K562 (cell line): Measurements from ENCODE around the gene PTCRA. TPM values are rescaled to one million over a fixed set of nuclear protein-coding genes. Genes with fewer than 3 reads are reported as not detected.
A peak's percentile ranks its signal among the peaks of the same experiment; 100 is the strongest.
"Not testable (repeated sequence)": the region's sequence is repeated elsewhere in the genome, so short reads cannot be mapped to it uniquely, and the experiment has no call there.

Experiments
- ATAC-seq: fragments of 200-7000 bp; cut with Tn5 transposase; 3 replicates; pipeline ENCODE4 v1.9.1; 2020; ENCODE audit warnings: moderate library complexity
- BruUV-seq: library from RNA; stranded (reverse); fragments of 400-500 nt; replicated peaks from 2 replicates; lab custom pipeline; 2021; lab: Mats Ljungman, UMichigan
- CTCF ChIA-PET: fragments of 300-600 bp; formaldehyde crosslinking; extraction: SDS; loops from one replicate; lab custom pipeline; 2021; ENCODE audit warnings: low intra/inter-chr PET ratio; lab: Yijun Ruan, JAX
- POLR2A ChIA-PET: fragments of 300-600, 350-650 bp; sonication (Branson Sonifier 250); formaldehyde crosslinking; extraction: SDS; loops from one replicate; lab custom pipeline; 2021; ENCODE audit warnings: antibody characterized with exemption, inconsistent platforms; lab: Yijun Ruan, JAX
- DNase-seq, 4 experiments: peaks; one replicate each; pipeline versions ENCODE4 v3.0.0 to v3.0.0-alpha.2; 2011 to 2018; ENCODE audit warnings: low spot score in 3 of 4, mixed read lengths in 3 of 4; ENCODE audit errors: extremely low read depth in 1 of 4
- FAIRE-seq: peaks from 2 replicates; lab custom pipeline; 2011; peaks lifted over from hg19 to GRCh38; lab: Jason Lieb, UNC
- H2AFZ ChIP-seq: 2 replicates; pipeline ENCODE4 v1.6.0; 2011; ENCODE audit warnings: low read depth, low read length, control low read depth, inconsistent platforms
- H3K27ac ChIP-seq: fragments of 200-600 bp; 3 replicates; pipeline ENCODE4 v1.8.0; 2011; ENCODE audit warnings: low read depth, mild to moderate bottlenecking, control low read depth, inconsistent platforms, low read length, moderate library complexity, mixed read lengths; ENCODE audit errors: extremely low read depth
- H3K27me3 ChIP-seq, 2 experiments: fragments of 300-600 bp in 1 of 2; 2 replicates in 1 of 2; 3 replicates in 1 of 2; pipeline versions ENCODE4 v1.6.0 to v1.8.0; 2011; ENCODE audit warnings: inconsistent platforms in 2 of 2, low read length in 2 of 2, mild to moderate bottlenecking in 1 of 2, mixed read lengths in 1 of 2, moderate library complexity in 1 of 2; ENCODE audit not compliant: control insufficient read depth in 2 of 2, insufficient read depth in 2 of 2
- H3K36me3 ChIP-seq: fragments of 300-600 bp; 3 replicates; pipeline ENCODE4 v1.8.0; 2011; ENCODE audit warnings: mild to moderate bottlenecking, low read length, inconsistent platforms; ENCODE audit not compliant: control insufficient read depth, insufficient read depth
- H3K4me1 ChIP-seq, 2 experiments: fragments of 200-600 bp in 1 of 2; replicated peaks in 1 of 2; 2 replicates in 1 of 2; 3 replicates in 1 of 2; pipeline versions ENCODE4 v1.5.1 to v1.8.0; 2011; ENCODE audit warnings: inconsistent platforms in 2 of 2, low read length in 2 of 2, mild to moderate bottlenecking in 1 of 2, mixed read lengths in 1 of 2, moderate library complexity in 1 of 2; ENCODE audit not compliant: control insufficient read depth in 2 of 2, insufficient read depth in 2 of 2
- H3K4me2 ChIP-seq: 2 replicates; pipeline ENCODE4 v1.6.1; 2011; ENCODE audit warnings: low read length, control low read depth, inconsistent platforms, mixed read lengths; ENCODE audit not compliant: insufficient read depth
- H3K4me3 ChIP-seq: fragments of 200-600 bp; sonication (generic), shearing (Covaris generic); 2 replicates; pipeline ENCODE4 v1.5.1; 2016; ENCODE audit warnings: control low read depth, inconsistent platforms
- H3K79me2 ChIP-seq: fragments of 200-600 bp; 3 replicates; pipeline ENCODE4 v1.8.0; 2011; ENCODE audit warnings: low read length, inconsistent platforms; ENCODE audit not compliant: control insufficient read depth, insufficient read depth
- H3K9ac ChIP-seq, 2 experiments: 2 replicates each; pipeline versions ENCODE4 v1.6.0 to v1.6.1; 2011; ENCODE audit warnings: low read depth in 2 of 2, low read length in 2 of 2, control low read depth in 1 of 2, inconsistent platforms in 1 of 2, mild to moderate bottlenecking in 1 of 2, mixed read lengths in 1 of 2; ENCODE audit not compliant: insufficient read depth in 1 of 2
- H3K9me1 ChIP-seq: one replicate; pipeline ENCODE4 v1.6.0; 2011; ENCODE audit warnings: inconsistent platforms, mild to moderate bottlenecking, low read length, moderate library complexity; ENCODE audit not compliant: control insufficient read depth, insufficient read depth
- H3K9me3 ChIP-seq: replicated peaks from 2 replicates; pipeline ENCODE4 v1.5.1; 2011; ENCODE audit warnings: low read depth, low read length, inconsistent platforms; ENCODE audit not compliant: control insufficient read depth, insufficient read depth
- H4K20me1 ChIP-seq: replicated peaks from 2 replicates; pipeline ENCODE4 v1.6.1; 2011; ENCODE audit warnings: low read length, inconsistent platforms, mixed read lengths; ENCODE audit not compliant: control insufficient read depth, insufficient read depth
- NCOA1 ChIP-seq: fragments of 450-650 bp; IDR thresholded peaks from 2 replicates; pipeline ENCODE4 v1.6.1; 2016; ENCODE audit warnings: low read depth
- SPI1 ChIP-seq: IDR thresholded peaks from 2 replicates; pipeline ENCODE4 v1.6.1; 2011; ENCODE audit warnings: low read depth, low read length, control low read depth, borderline replicate concordance
- ZFX ChIP-seq: sonication (generic); formaldehyde crosslinking; IDR thresholded peaks from 2 replicates; pipeline ENCODE4 v1.8.0; 2022; ENCODE audit warnings: mild to moderate bottlenecking, missing genetic modification reagents, moderate library complexity
- ZNF121 ChIP-seq: sonication (generic); formaldehyde crosslinking; conservative IDR thresholded peaks from 2 replicates; pipeline ENCODE4 v1.8.0; 2022; ENCODE audit warnings: missing genetic modification reagents
- WGBS: fragments of 100-300 bp; shearing (Covaris generic); methylation state at CpG from one replicate; pipeline ENCODE4 v1.1.6; 2016; ENCODE audit warnings: low coverage, mixed read lengths; ENCODE audit not compliant: insufficient coverage; ENCODE audit errors: missing lambda C conversion rate; 5-methylcytosine and 5-hydroxymethylcytosine counted together
- in situ Hi-C: fragments of 300-500 bp; cut with MboI; formaldehyde crosslinking; loops from 4 replicates; pipeline ENCODE4 v1.15.0; 2018; ENCODE audit warnings: inconsistent platforms, mixed read lengths
- intact Hi-C: fragments of 100-400 bp; cut with micrococcal nuclease; formaldehyde crosslinking; loops from 2 replicates; pipeline ENCODE4 v1.14.2; 2022
- polyA plus RNA-seq, 8 experiments: library from polyadenylated mRNA; depleted of rRNA in 4 of 8; stranded (reverse) in 5 of 8; unstranded in 3 of 8; fragments of >200 nt; fragmentation: Nextera tagmentation in 2 of 8; fragmentation: Illumina TruSeq in 1 of 8; extraction: Ambion mirVana in 2 of 8; extraction: Trizol in 1 of 8; gene quantifications; 2 replicates each; pipeline versions ENCODE4 v1.2.1 to v1.2.3, GENCODE V29; 2011 to 2014; ENCODE audit warnings: inconsistent platforms in 1 of 8, missing spikeins in 1 of 8
- total RNA-seq, 7 experiments: library from RNA; depleted of rRNA in 6 of 7; stranded (reverse); fragments of >200 nt in 6 of 7; fragmentation: Illumina TruSeq in 2 of 7; extraction: Trizol in 2 of 7; gene quantifications; 2 replicates each; pipeline versions ENCODE4 v1.2.1 to v1.2.3, GENCODE V29; 2011 to 2021; ENCODE audit warnings: low replicate concordance in 1 of 7

The PTCRA gene
- total and polyA plus RNA-seq, 9 of the 15 experiments (the other 6 are each of a cell fraction or from before 2014, with no cell fraction given), result 0.21 TPM; not detected in 8

- H4K20me1 ChIP-seq, DNase-seq, H3K36me3 ChIP-seq, H3K9me3 ChIP-seq, H3K27me3 ChIP-seq, H3K4me3 ChIP-seq, POLR2A ChIA-PET, in situ Hi-C loops, H3K9ac ChIP-seq, H2AFZ ChIP-seq, BruUV-seq, H3K79me2 ChIP-seq, H3K27ac ChIP-seq, H3K9me1 ChIP-seq, ATAC-seq, FAIRE-seq, H3K4me2 ChIP-seq: not testable (repeated sequence)
- CTCF ChIA-PET, result interaction anchor here (0.5 to 2.9 kb wide), 4 partner anchors 227 to 1597 kb away, joined by 3 to 20 read pairs (median 6); no protein-coding TSS in a partner anchor
- peaks cover 4 to 12% of the 10 kb centered on the region in 2 experiments; a peak in 3 of 5 replicates for H3K4me1 ChIP-seq
- intact Hi-C loops, result loop anchor here (5.0 to 10.0 kb wide), 2 partner anchors 60 to 362 kb away; partner anchors contain the start of gene GNMT
- 63% methylated on average over 22 of the region's 22 CpGs for WGBS
- peak; percentile 60; the same call in 1 of the 2 replicates for TF ChIP-seq SPI1
- peak; percentile 15; the same call in 1 of the 2 replicates for TF ChIP-seq ZFX (CRISPR knock-in tag)
Observed at GRCh38 chr6:42902429-42903263, 13.2 kb upstream of the PTCRA start.

GRCh38 chr6:42904467-42904866 lies 11.4 kb upstream of the PTCRA start:
- no peak for FAIRE-seq
- POLR2A ChIA-PET, result interaction anchor here (0.6 kb wide), 1 partner anchor 248 kb away, joined by 3 read pairs; no protein-coding TSS in a partner anchor
- intact Hi-C loops, result loop anchor here (5.0 to 10.0 kb wide), 2 partner anchors 58 to 360 kb away; partner anchors contain the start of gene GNMT

More at GRCh38 chr6:42904467-42904866, 11.4 kb upstream of the PTCRA start:
- Histone ChIP-seq H3K9ac (no peak overlapping the region), H3K4me3 (no peak overlapping the region), H4K20me1 (no peaks in the 10 kb centered on the region), H3K4me2 (no peak overlapping the region), H2AFZ (no peak overlapping the region), H3K9me3 (no peaks in the 10 kb centered on the region), H3K4me1 (peaks cover 4 to 9% of the 10 kb centered on the region in 2 experiments; a peak in 3 of 5 replicates), H3K27me3 (no peaks in the 10 kb centered on the region), H3K27ac (no peak overlapping the region), H3K36me3 (no peaks in the 10 kb centered on the region), H3K9me1 (no peaks in the 10 kb centered on the region), H3K79me2 (no peaks in the 10 kb centered on the region)
- in situ Hi-C loops, result no loop called here
- WGBS, result 69% methylated on average over 10 of the region's 10 CpGs
- no peak for DNase-seq
- TF ChIP-seq ZNF121, result peak; percentile 96
- no peak for TF ChIP-seq NCOA1
- no peak for ATAC-seq
- BruUV-seq, result no TSS peak
- CTCF ChIA-PET, result no interaction called here
